Subcutaneous adipose tissue (tissue), 4 donors: ENCODE data around the gene SLC48A1. TPM values are rescaled to one million over a fixed set of nuclear protein-coding genes. Genes with fewer than 3 reads are reported as not detected.

Experiments
- CTCF ChIP-seq: fragments of 450-650 bp; IDR thresholded peaks from one replicate; pipeline ENCODE4 v1.5.1; 2016; ENCODE audit warnings: low read depth, mild to moderate bottlenecking, control low read depth, antibody characterized with exemption, moderate library complexity
- total RNA-seq, 4 donors: library from RNA; depleted of rRNA; stranded (reverse); fragments of >200 nt; gene quantifications; one replicate each; pipeline ENCODE4 v1.1.0, GENCODE V29; 2016

Gene SLC48A1
- total RNA-seq, 4 donors from 2014 or later = 18.9 to 38.4 (median 21.4) TPM

- no peak for TF ChIP-seq CTCF
These were observed 18.2 kb upstream of the SLC48A1 start for GRCh38 chr12:47754881-47755280.

- no peak for TF ChIP-seq CTCF
These were observed 17.1 kb upstream of the SLC48A1 start for GRCh38 chr12:47755655-47756562.

GRCh38 chr12:47757364-47757839 lies 15.6 kb upstream of the SLC48A1 start:
- no peak for TF ChIP-seq CTCF

GRCh38 chr12:47757840-47758583 lies 15.0 kb upstream of the SLC48A1 start:
- TF ChIP-seq CTCF = no peak

- no peak for TF ChIP-seq CTCF
These were observed 14.5 kb upstream of the SLC48A1 start for GRCh38 chr12:47758584-47758833.

- no peak for TF ChIP-seq CTCF
These were observed 14.0 kb upstream of the SLC48A1 start, which contains the start of gene RAPGEF3 for GRCh38 chr12:47758834-47759690. Gene RAPGEF3 (minus strand): TSS chr12:47758880. CDS start chr12:47758556, 324 bp downstream.
